Prostate gland (tissue), 2 donors: ENCODE results near the gene NBAS. TPM values are rescaled to one million over a fixed set of nuclear protein-coding genes. Genes with fewer than 3 reads are reported as not detected.

Experiments
- DNase-seq: peaks from one replicate; pipeline ENCODE4 v3.0.0-alpha.2; 2019; ENCODE audit warnings: low spot score
- H3K27ac ChIP-seq, 2 donors: fragments of 200-600 bp; sonication (generic); 2 replicates each; pipeline ENCODE4 v1.5.1; 2017 to 2019
- H3K27me3 ChIP-seq: fragments of 200-600 bp; sonication (generic); replicated peaks from 2 replicates; pipeline ENCODE4 v1.5.1; 2019; ENCODE audit not compliant: insufficient read depth
- H3K36me3 ChIP-seq, 2 donors: fragments of 200-600 bp; sonication (generic); 1 replicate in 1 of 2; 2 replicates in 1 of 2; pipeline versions ENCODE4 v1.5.1 to v1.8.1; 2017 to 2019
- H3K4me1 ChIP-seq: fragments of 200-600 bp; sonication (generic); replicated peaks from 2 replicates; pipeline ENCODE4 v1.5.1; 2019
- H3K4me3 ChIP-seq, 2 donors: fragments of 200-600 bp; sonication (generic); 2 replicates each; pipeline ENCODE4 v1.5.1; 2017 to 2019
- H3K9me3 ChIP-seq: fragments of 200-600 bp; sonication (generic); 2 replicates; pipeline ENCODE4 v1.5.1; 2017
- POLR2A ChIP-seq: fragments of 450-650 bp; IDR thresholded peaks from one replicate; pipeline ENCODE4 v1.6.1; 2016; ENCODE audit warnings: antibody characterized with exemption, mild to moderate bottlenecking
- POLR2AphosphoS5 ChIP-seq: sonication (generic); formaldehyde crosslinking; IDR thresholded peaks from one replicate; pipeline ENCODE4 v1.6.1; 2017; ENCODE audit warnings: antibody characterized with exemption
- WGBS: methylation state at CpG from one replicate; pipeline ENCODE4 v1.1.5; 2018; 5-methylcytosine and 5-hydroxymethylcytosine counted together
- intact Hi-C: fragments of 100-400 bp; cut with DNase I; formaldehyde crosslinking; loops from one replicate; pipeline ENCODE4 v1.14.2; 2022
- total RNA-seq, 2 donors: library from RNA; depleted of rRNA; stranded (reverse); fragments of >200 nt; gene quantifications; one replicate each; pipeline ENCODE4 v1.1.0, GENCODE V29; 2016
- TF ChIP-seq, protein P1 (sequence below), 4 experiments: fragments of 200-600 bp in 2 of 4; fragments of 450-650 bp in 2 of 4; sonication (generic) in 2 of 4; IDR thresholded peaks; 1 replicate in 3 of 4; 2 replicates in 1 of 4; pipeline ENCODE4 v1.5.1; 2016 to 2019; ENCODE audit warnings: antibody characterized with exemption in 4 of 4, mild to moderate bottlenecking in 2 of 4, moderate library complexity in 2 of 4

The NBAS gene
- total RNA-seq, 2 donors from 2014 or later: 34.8 to 55.0 TPM

DNA sequence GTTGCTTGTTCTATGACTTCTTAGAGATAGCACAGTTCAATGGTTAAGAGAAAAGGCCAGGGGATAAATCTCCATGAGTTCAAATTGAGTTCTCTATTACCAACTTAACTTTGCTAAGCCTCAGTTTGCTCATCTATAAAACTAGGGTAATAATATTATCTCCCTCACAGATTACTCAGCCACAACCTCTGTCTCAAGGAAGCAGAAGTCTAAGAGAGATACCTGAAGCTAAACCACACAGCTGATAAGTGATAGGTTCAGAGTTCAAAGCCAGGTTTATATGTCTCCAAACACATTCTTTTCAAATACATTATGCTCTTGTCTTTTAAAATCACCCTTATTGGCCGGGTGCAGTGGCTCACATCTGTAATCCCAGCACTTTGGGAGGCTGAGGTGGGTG lies 287.7 kb downstream of the NBAS start:
- no peak for TF ChIP-seq POLR2AphosphoS5
- TF ChIP-seq, protein P1, sequence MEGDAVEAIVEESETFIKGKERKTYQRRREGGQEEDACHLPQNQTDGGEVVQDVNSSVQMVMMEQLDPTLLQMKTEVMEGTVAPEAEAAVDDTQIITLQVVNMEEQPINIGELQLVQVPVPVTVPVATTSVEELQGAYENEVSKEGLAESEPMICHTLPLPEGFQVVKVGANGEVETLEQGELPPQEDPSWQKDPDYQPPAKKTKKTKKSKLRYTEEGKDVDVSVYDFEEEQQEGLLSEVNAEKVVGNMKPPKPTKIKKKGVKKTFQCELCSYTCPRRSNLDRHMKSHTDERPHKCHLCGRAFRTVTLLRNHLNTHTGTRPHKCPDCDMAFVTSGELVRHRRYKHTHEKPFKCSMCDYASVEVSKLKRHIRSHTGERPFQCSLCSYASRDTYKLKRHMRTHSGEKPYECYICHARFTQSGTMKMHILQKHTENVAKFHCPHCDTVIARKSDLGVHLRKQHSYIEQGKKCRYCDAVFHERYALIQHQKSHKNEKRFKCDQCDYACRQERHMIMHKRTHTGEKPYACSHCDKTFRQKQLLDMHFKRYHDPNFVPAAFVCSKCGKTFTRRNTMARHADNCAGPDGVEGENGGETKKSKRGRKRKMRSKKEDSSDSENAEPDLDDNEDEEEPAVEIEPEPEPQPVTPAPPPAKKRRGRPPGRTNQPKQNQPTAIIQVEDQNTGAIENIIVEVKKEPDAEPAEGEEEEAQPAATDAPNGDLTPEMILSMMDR (IDR thresholded peaks at IDR 0.05): no peak
- TF ChIP-seq POLR2A: no peak
- H3K27me3 ChIP-seq: no peaks in the 10 kb centered on the region
- no peaks in the 10 kb centered on the region for H3K36me3 ChIP-seq
- no peak overlapping the region for H3K4me3 ChIP-seq
- intact Hi-C loops: no loop called here
- DNase-seq: no peak
- 80% methylated on average over 1 of the region's 1 CpG for WGBS
- H3K27ac ChIP-seq: no peak overlapping the region
- H3K4me1 ChIP-seq: no peaks in the 10 kb centered on the region
- H3K9me3 ChIP-seq: no peaks in the 10 kb centered on the region

DNA sequence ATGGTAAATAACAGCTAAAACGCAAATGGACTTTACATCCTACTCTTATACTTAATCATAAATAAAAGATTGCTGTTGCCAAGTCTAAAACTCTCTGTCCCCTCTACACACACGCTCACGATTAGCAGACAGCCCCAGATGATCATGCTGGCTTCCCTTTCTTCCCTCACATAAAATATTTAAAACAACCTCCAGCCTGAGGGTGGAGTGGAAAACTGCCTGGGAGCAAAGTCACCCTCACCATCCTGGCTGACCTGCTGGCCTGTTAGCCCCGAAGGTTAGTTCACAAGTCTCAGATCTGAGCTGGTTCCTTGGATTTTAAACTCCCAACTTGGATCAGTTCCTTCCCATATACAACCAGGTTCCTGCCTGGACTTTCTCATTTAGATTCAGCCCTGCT lies 288.2 kb downstream of the NBAS start:
- no peaks in the 10 kb centered on the region for H3K4me1 ChIP-seq
- DNase-seq: no peak
- TF ChIP-seq POLR2A (no peak), POLR2AphosphoS5 (no peak)
- TF ChIP-seq, protein P1 (IDR thresholded peaks at IDR 0.05): no peak
- 79% methylated on average over 4 of the region's 4 CpGs for WGBS
- H3K27me3 ChIP-seq: no peaks in the 10 kb centered on the region
- H3K4me3 ChIP-seq: no peak overlapping the region
- H3K27ac ChIP-seq: no peak overlapping the region
- no peaks in the 10 kb centered on the region for H3K9me3 ChIP-seq
- no peaks in the 10 kb centered on the region for H3K36me3 ChIP-seq
- intact Hi-C loops: no loop called here

DNA sequence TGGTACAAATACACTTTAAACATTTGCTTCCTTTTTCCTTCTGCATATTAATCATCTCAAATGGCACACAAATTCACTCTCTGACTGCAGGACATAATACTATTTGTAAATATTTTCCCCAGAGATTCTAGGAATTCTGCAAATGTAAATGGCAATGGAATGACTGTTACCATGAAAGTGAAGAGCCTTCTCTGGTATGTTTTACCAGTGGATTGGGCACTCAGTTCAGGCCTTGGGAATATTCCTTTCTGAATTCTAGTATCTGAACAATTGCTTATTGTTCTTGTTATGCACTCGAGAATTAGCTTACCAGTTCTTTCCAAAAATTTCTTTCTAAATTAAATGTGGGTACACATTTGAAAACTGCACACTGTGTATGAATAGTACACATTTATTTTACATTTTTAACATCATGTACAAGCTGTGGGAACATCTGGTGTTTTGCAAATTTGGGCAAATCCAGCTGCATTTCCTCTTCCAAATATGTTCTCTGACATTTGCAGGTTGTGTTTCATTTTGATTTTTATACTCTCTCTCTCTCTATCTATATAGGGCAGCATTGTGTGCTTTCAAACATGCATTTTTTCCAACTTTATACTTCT lies 289.1 kb downstream of the NBAS start:
- intact Hi-C loops: no loop called here
- TF ChIP-seq POLR2A (no peak), POLR2AphosphoS5 (no peak)
- TF ChIP-seq, protein P1 (IDR thresholded peaks at IDR 0.05): no peak
- no peaks in the 10 kb centered on the region for H3K36me3 ChIP-seq
- no peaks in the 10 kb centered on the region for H3K4me1 ChIP-seq
- WGBS: 61% methylated on average over 1 of the region's 1 CpG
- H3K9me3 ChIP-seq: no peaks in the 10 kb centered on the region
- no peaks in the 10 kb centered on the region for H3K27me3 ChIP-seq
- no peak overlapping the region for H3K4me3 ChIP-seq
- DNase-seq: no peak
- H3K27ac ChIP-seq: no peak overlapping the region

DNA sequence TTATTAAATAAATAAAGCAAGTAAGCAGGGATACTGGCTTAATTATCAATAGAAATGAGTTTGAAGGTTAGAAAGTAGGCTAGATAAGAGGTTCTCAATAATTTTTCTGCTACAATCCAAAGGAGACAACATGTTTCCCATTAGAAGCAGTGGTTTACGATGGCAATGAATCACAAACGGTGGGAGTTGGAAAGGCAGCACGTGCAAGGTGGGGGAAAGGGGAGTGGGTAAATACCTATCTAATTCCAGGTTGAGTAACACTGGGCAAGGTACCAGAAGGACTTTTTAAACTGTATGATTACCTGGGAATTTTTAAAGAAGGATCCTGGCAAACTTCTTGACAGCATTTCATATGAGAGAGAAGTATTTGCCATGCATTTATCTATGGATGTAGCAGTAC lies 289.9 kb downstream of the NBAS start:
- Histone ChIP-seq H3K4me1 (no peaks in the 10 kb centered on the region), H3K9me3 (no peaks in the 10 kb centered on the region), H3K4me3 (no peak overlapping the region), H3K27me3 (no peaks in the 10 kb centered on the region), H3K27ac (no peak overlapping the region), H3K36me3 (no peaks in the 10 kb centered on the region)
- TF ChIP-seq, protein P1 (IDR thresholded peaks at IDR 0.05): no peak
- TF ChIP-seq POLR2A: no peak
- TF ChIP-seq POLR2AphosphoS5: no peak
- 51% methylated on average over 3 of the region's 3 CpGs for WGBS
- intact Hi-C loops: no loop called here
- no peak for DNase-seq

DNA sequence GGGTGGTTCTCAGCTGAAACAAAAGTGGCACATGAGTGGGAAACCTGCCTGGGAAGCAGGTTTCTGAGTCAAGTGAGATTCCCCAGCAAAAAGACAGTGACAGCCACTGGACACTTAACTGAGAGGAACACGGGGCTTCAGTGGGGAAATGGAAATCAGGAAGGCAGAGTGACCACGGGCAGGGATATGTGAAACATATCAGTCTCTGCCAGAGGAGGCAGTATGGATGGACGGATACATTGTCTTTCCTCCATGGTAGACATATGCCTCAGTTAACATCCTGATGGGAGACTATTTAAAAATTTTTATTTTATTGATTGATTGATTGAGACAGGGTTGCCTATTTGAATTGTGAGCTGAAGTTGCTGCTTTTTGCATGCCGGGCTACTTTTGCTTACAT lies 292.1 kb downstream of the NBAS start:
- intact Hi-C loops: no loop called here
- no peak for DNase-seq
- Histone ChIP-seq H3K27ac (no peak overlapping the region), H3K9me3 (no peaks in the 10 kb centered on the region), H3K27me3 (no peaks in the 10 kb centered on the region), H3K4me3 (no peak overlapping the region), H3K36me3 (no peaks in the 10 kb centered on the region), H3K4me1 (no peaks in the 10 kb centered on the region)
- WGBS: 93% methylated on average over 4 of the region's 4 CpGs
- TF ChIP-seq, protein P1 (IDR thresholded peaks at IDR 0.05): no peak
- TF ChIP-seq POLR2AphosphoS5: no peak
- no peak for TF ChIP-seq POLR2A
